ENCODE data around the gene NUFIP2. TPM values are rescaled to one million over a fixed set of nuclear protein-coding genes. Genes with fewer than 3 reads are reported as not detected.

The NUFIP2 gene, protein sequence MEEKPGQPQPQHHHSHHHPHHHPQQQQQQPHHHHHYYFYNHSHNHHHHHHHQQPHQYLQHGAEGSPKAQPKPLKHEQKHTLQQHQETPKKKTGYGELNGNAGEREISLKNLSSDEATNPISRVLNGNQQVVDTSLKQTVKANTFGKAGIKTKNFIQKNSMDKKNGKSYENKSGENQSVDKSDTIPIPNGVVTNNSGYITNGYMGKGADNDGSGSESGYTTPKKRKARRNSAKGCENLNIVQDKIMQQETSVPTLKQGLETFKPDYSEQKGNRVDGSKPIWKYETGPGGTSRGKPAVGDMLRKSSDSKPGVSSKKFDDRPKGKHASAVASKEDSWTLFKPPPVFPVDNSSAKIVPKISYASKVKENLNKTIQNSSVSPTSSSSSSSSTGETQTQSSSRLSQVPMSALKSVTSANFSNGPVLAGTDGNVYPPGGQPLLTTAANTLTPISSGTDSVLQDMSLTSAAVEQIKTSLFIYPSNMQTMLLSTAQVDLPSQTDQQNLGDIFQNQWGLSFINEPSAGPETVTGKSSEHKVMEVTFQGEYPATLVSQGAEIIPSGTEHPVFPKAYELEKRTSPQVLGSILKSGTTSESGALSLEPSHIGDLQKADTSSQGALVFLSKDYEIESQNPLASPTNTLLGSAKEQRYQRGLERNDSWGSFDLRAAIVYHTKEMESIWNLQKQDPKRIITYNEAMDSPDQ
- 36.2 and 40.3 TPM in 2 replicates for total RNA-seq

DNA sequence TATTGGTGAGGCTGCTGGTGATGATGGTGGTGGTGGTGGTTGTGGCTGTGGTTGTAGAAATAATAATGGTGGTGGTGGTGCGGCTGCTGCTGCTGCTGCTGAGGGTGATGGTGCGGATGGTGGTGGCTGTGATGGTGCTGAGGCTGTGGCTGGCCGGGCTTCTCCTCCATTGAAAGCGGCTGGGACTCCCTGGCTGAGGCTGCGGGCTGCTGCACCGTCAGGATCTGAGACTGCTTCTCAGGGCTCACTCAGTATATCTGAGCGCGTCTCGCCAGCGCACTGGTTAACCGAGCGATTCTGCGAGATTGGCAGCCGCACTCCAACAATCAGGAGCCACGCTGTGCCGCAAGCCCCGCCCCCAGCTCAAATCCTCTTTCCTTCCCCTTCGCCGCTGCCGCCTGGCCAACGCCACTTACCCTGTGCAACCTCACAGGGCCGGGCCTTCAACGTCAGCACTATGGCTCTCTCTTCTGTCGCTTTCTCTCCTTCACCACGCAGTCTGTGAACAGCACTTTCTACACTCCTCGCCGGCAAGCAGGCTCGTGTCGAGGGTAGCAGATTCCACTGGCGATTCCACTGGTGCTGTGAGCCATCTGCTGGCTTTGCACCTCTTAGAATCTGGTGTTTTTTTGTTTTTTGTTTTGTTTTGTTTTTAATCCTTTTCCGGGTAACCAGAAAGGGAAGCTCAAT, at the start of gene NUFIP2:
TSS of gene NUFIP2 (minus strand) at position 259 of the 690 bp plus-strand sequence. CDS start at position 170, 89 bp downstream.

DNA sequence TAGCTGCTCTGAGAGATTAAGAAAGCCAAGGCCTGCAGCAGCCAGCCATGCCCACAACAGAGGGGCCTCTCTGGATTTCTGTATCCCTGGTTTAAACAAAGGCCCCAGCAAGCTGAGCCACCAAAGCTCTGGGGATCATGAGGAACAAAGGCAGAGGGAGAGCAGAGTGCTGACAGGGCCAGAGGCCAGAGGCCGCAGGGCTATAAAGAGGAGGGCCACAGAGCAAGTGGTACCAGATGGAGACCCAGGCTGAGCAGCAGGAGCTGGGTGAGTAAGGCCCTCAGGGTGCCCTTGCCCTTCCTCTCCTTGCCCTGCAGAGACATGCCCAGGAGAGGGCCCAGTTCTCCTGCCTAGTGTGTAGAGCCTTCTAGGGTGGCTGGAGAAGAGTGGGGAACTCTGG, 47.3 kb downstream of the NUFIP2 start, which contains the start of gene CRYBA1:
TSS of gene CRYBA1 (plus strand) at position 232 of the 400 bp plus-strand sequence. CDS start at position 237, 5 bp downstream.

Other genes starting within 250 kb of the NUFIP2 start
- gene MYO18A, start 113.8 kb downstream of the NUFIP2 start, total RNA-seq, result 39.1 and 58.6 TPM in 2 replicates
- 0.19 TPM in 1 of 2 replicates, not detected in the other for gene CRYBA1, start 47.3 kb downstream of the NUFIP2 start, total RNA-seq
- 47.0 and 53.3 TPM in 2 replicates for gene TAOK1, start 96.2 kb upstream of the NUFIP2 start, total RNA-seq

All from regular cardiac myocyte (primary cell).